Ovary (tissue), 3 donors: ENCODE data around the gene COL24A1.

Experiments
- CTCF ChIP-seq, 3 donors: fragments of 450-650 bp in 2 of 3; fragments of 200-600 bp in 1 of 3; IDR thresholded peaks; one replicate each; pipeline versions ENCODE4 v1.5.1 to v1.8.0; 2016 to 2022; ENCODE audit warnings: antibody characterized with exemption in 3 of 3, mild to moderate bottlenecking in 1 of 3
- POLR2A ChIP-seq: fragments of 450-650 bp; IDR thresholded peaks from one replicate; pipeline ENCODE4 v1.6.1; 2017; ENCODE audit warnings: antibody characterized with exemption, mild to moderate bottlenecking, moderate library complexity
- donor health status: DM: no; HTN: no; CAD: no.

- TF ChIP-seq CTCF (IDR thresholded peaks at IDR 0.05) (no peak), POLR2A (no peak)
Measured at GRCh38 chr1:85936470-85936869, 220.1 kb downstream of the COL24A1 start.
